Upper lobe of left lung (tissue), 6 donors: ENCODE measurements around the gene EXT2. TPM values are rescaled to one million over a fixed set of nuclear protein-coding genes. Genes with fewer than 3 reads are reported as not detected.

Experiments
- ATAC-seq, 2 donors: fragments of 200-7000 bp; cut with Tn5 transposase; one replicate each; pipeline ENCODE4 v1.9.1; 2022; ENCODE audit warnings: mild to moderate bottlenecking in 2 of 2, moderate library complexity in 2 of 2; ENCODE audit not compliant: low FRiP score in 2 of 2
- DNase-seq, 2 donors: peaks; one replicate each; pipeline ENCODE4 v3.0.0-alpha.2; 2019 to 2020
- H3K27ac ChIP-seq, 4 donors: fragments of 200-600 bp; sonication (generic); one replicate each; pipeline ENCODE4 v1.5.1; 2016 to 2019
- H3K27me3 ChIP-seq, 4 donors: fragments of 200-600 bp; sonication (generic); one replicate each; pipeline ENCODE4 v1.5.1; 2017 to 2019
- H3K36me3 ChIP-seq, 4 donors: fragments of 200-600 bp; sonication (generic); one replicate each; pipeline ENCODE4 v1.5.1; 2016 to 2019
- H3K4me1 ChIP-seq, 4 donors: fragments of 200-600 bp; sonication (generic); one replicate each; pipeline ENCODE4 v1.5.1; 2018 to 2019
- H3K4me3 ChIP-seq, 4 donors: fragments of 200-600 bp; sonication (generic); one replicate each; pipeline ENCODE4 v1.5.1; 2017 to 2019; ENCODE audit warnings: mild to moderate bottlenecking in 2 of 4, moderate library complexity in 1 of 4
- H3K9me3 ChIP-seq, 4 donors: fragments of 200-600 bp; sonication (generic); one replicate each; pipeline ENCODE4 v1.5.1; 2018 to 2019
- EP300 ChIP-seq, 4 donors: sonication (generic); formaldehyde crosslinking; IDR thresholded peaks; one replicate each; pipeline ENCODE4 v1.5.1; 2017; ENCODE audit warnings: antibody characterized with exemption in 4 of 4, control low read depth in 2 of 4
- POLR2A ChIP-seq, 4 donors: fragments of 450-650 bp; IDR thresholded peaks; one replicate each; pipeline ENCODE4 v1.5.1; 2016 to 2017; ENCODE audit warnings: antibody characterized with exemption in 4 of 4, mild to moderate bottlenecking in 2 of 4
- POLR2AphosphoS5 ChIP-seq, 2 donors: sonication (generic); formaldehyde crosslinking; IDR thresholded peaks; one replicate each; pipeline ENCODE4 v1.5.1; 2017; ENCODE audit warnings: antibody characterized with exemption in 2 of 2
- WGBS, 2 donors: methylation state at CpG; one replicate each; pipeline ENCODE4 v1.1.5; 2017 to 2018; 5-methylcytosine and 5-hydroxymethylcytosine counted together
- total RNA-seq, 6 donors: library from RNA; depleted of rRNA in 4 of 6; stranded (reverse); fragments of >200 nt in 4 of 6; gene quantifications; one replicate each; pipeline versions ENCODE4 v1.1.0 to v1.2.1, GENCODE V29; 2016 to 2021
- TF ChIP-seq, protein P1 (sequence below), 6 experiments: fragments of 450-650 bp in 4 of 6; fragments of 200-600 bp in 2 of 6; sonication (generic) in 2 of 6; IDR thresholded peaks; one replicate each; pipeline ENCODE4 v1.5.1; 2016 to 2019; ENCODE audit warnings: antibody characterized with exemption in 6 of 6
- donor health status: DM: no; HTN: no; CAD: no; lungs with moderate emphysema.
- donor health status: DM: no; HTN: yes; CAD: no; lungs with severe emphysema.

The EXT2 gene
- total RNA-seq, 6 donors from 2014 or later = 45.3 to 64.0 (median 57.4) TPM

DNA sequence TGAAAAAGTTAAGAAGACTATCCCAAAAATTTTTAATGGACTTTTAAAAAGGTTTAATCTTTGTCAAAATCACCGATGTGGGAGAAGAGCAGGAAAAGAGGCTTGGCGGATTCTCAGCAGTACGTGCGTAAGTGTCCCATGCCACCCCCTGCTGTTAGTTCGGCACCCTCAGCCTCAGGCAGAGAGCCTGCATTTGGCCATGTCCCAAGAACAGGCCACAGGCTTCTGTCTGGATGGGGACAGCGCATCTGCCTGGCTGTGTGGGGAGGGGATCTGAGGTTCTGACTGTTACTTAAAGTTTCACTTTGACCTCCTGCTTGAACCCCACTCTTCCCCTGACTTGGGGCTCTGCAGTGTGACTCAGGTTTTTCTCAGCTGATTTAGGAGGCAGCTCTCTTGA, 35.3 kb downstream of the EXT2 start:
- H3K4me3 ChIP-seq = no peak overlapping the region
- ATAC-seq (no peak), DNase-seq (no peak)
- peaks cover 4 to 82% (median 41%) of the 10 kb centered on the region in 4 donors for H3K36me3 ChIP-seq
- TF ChIP-seq, protein P1, sequence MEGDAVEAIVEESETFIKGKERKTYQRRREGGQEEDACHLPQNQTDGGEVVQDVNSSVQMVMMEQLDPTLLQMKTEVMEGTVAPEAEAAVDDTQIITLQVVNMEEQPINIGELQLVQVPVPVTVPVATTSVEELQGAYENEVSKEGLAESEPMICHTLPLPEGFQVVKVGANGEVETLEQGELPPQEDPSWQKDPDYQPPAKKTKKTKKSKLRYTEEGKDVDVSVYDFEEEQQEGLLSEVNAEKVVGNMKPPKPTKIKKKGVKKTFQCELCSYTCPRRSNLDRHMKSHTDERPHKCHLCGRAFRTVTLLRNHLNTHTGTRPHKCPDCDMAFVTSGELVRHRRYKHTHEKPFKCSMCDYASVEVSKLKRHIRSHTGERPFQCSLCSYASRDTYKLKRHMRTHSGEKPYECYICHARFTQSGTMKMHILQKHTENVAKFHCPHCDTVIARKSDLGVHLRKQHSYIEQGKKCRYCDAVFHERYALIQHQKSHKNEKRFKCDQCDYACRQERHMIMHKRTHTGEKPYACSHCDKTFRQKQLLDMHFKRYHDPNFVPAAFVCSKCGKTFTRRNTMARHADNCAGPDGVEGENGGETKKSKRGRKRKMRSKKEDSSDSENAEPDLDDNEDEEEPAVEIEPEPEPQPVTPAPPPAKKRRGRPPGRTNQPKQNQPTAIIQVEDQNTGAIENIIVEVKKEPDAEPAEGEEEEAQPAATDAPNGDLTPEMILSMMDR (IDR thresholded peaks at IDR 0.05) = no peak
- TF ChIP-seq POLR2A (IDR thresholded peaks at IDR 0.05) = no peak
- TF ChIP-seq POLR2AphosphoS5 (IDR thresholded peaks at IDR 0.05) = no peak
- no peak for TF ChIP-seq EP300 (IDR thresholded peaks at IDR 0.05)
- no peaks in the 10 kb centered on the region for H3K27me3 ChIP-seq
- H3K4me1 ChIP-seq = no peaks in the 10 kb centered on the region
- H3K27ac ChIP-seq = no peak overlapping the region
- H3K9me3 ChIP-seq = no peaks in the 10 kb centered on the region
- 91 to 96% methylated on average over 6 of the region's 6 CpGs for whole genome bisulfite sequencing, 2 donors

DNA sequence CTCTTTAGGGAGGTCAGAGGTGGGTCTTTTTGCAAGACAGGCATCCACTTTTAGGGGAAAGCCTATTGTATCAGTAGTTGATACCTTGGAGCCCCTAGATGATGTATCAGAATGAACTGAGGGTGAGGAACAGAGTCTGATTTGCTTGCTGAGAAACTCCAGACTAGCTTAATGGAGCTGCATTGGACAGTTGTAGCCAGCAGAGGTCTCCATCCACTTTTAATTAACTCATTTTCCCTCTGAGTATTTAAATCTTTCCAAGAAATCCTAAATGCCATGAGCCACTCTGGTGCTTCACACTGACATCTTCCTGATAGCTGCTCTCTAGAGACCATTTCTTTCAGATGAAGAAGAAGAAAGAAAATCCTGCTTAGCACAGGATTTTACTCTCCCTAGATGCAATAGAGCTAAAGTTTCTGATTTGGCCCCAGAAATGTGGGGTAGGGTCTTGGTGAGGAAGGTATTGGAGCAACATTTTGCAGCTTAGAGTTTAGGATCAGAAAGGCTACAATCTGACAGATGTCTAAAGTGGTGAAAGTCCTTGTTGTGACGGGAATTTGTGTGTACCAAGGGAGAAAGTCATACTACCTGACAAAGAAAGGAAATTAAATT, 38.0 kb downstream of the EXT2 start:
- H3K4me3 ChIP-seq = no peak overlapping the region
- H3K27ac ChIP-seq = no peak overlapping the region
- H3K36me3 ChIP-seq = peaks cover 0 to 68% (median 17%) of the 10 kb centered on the region in 4 donors
- no peaks in the 10 kb centered on the region for H3K27me3 ChIP-seq
- no peaks in the 10 kb centered on the region for H3K4me1 ChIP-seq
- H3K9me3 ChIP-seq = no peaks in the 10 kb centered on the region
- no peak for DNase-seq
- no peak for TF ChIP-seq EP300 (IDR thresholded peaks at IDR 0.05)
- TF ChIP-seq, protein P1 (IDR thresholded peaks at IDR 0.05) = peak in 5 of 6 experiments; percentile 19 to 46 (median 30)
- ATAC-seq = peak in 1 of 2 donors; percentile 32
- WGBS, 2 donors = 96 to 97% methylated on average over 1 of the region's 1 CpG

GRCh38 chr11:44134625-44135024, 39.1 kb downstream of the EXT2 start:
- Histone ChIP-seq H3K4me3 (no peak overlapping the region), H3K4me1 (no peaks in the 10 kb centered on the region), H3K9me3 (no peaks in the 10 kb centered on the region), H3K36me3 (peaks cover 0 to 60% (median 11%) of the 10 kb centered on the region in 4 donors), H3K27me3 (no peaks in the 10 kb centered on the region), H3K27ac (no peak overlapping the region)
- no peak for TF ChIP-seq POLR2A (IDR thresholded peaks at IDR 0.05)
- no peak for TF ChIP-seq EP300 (IDR thresholded peaks at IDR 0.05)
- TF ChIP-seq, protein P1 (IDR thresholded peaks at IDR 0.05) = no peak
- TF ChIP-seq POLR2AphosphoS5 (IDR thresholded peaks at IDR 0.05) = no peak
- WGBS, 2 donors = 80 to 82% methylated on average over 1 of the region's 1 CpG
- no peak for DNase-seq
- no peak for ATAC-seq

DNA sequence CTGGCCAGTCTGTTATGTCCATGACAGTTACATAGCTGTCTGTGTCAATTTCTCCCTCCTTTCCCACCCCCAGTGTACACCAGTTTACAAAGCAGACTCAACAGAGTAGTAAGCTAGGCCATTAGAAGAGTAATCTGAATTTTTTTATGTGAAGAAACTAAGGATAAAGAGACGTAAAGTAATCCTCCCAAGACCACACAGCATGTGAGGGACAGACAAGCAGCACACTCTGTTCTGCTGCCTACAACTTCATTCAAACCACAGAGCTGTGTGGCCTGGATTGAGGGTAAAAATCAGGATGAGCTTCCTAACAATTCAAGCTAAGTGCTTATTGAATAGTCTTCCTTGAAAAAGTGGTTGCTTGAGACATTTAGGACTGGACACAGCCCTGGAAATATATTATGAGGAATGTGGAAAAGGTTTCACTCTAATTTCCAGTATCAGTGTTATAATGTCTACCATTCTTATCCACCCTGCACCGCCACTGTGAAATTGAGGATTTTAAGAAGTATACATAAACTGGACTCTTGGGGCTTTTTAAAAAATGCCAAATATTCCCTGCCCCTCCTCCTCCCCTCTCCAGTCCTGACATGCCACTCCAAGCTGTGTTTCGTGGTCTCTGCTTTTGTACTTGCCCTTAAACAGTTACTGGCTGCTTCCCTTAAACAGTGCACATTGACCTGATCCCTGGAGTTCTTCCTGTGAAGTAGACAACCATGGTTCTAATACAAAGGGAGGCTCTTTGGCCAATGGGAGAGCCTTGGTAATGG, 40.9 kb downstream of the EXT2 start:
- 74 to 79% methylated on average over 3 of the region's 3 CpGs for WGBS, 2 donors
- DNase-seq (no peak), ATAC-seq (no peak)
- H3K27me3 ChIP-seq = no peaks in the 10 kb centered on the region
- no peaks in the 10 kb centered on the region for H3K9me3 ChIP-seq
- TF ChIP-seq POLR2A (IDR thresholded peaks at IDR 0.05) (no peak), EP300 (IDR thresholded peaks at IDR 0.05) (no peak), POLR2AphosphoS5 (IDR thresholded peaks at IDR 0.05) (no peak)
- TF ChIP-seq, protein P1 (IDR thresholded peaks at IDR 0.05) = no peak
- H3K4me1 ChIP-seq = no peaks in the 10 kb centered on the region
- H3K36me3 ChIP-seq = peaks cover 0 to 42% (median under 1%) of the 10 kb centered on the region in 4 donors
- H3K4me3 ChIP-seq = no peak overlapping the region
- no peak overlapping the region for H3K27ac ChIP-seq
